Stomach (tissue), 9 donors: Measurements from ENCODE around the gene GPER1. TPM values are rescaled to one million over a fixed set of nuclear protein-coding genes. Genes with fewer than 3 reads are reported as not detected.
A peak's percentile ranks its signal among the peaks of the same experiment; 100 is the strongest.
"Not testable (repeated sequence)": the region's sequence is repeated elsewhere in the genome, so short reads cannot be mapped to it uniquely, and the experiment has no call there.

Experiments used
- DNase-seq, 2 donors: peaks; one replicate each; pipeline versions ENCODE4 v3.0.0 to v3.0.0-alpha.2; 2013 to 2019
- H3K27ac ChIP-seq, 5 donors: fragments of 200-600 bp in 4 of 5; sonication (generic) in 4 of 5; one replicate each; pipeline ENCODE4 v1.5.1; 2013 to 2019; ENCODE audit warnings: mild to moderate bottlenecking in 1 of 5, moderate library complexity in 1 of 5
- H3K27me3 ChIP-seq, 3 donors: fragments of 200-600 bp; sonication (generic); one replicate each; pipeline ENCODE4 v1.5.1; 2017 to 2019; ENCODE audit warnings: mixed run types in 1 of 3
- H3K36me3 ChIP-seq, 4 donors: fragments of 200-600 bp; sonication (generic); 1 replicate in 3 of 4; 2 replicates in 1 of 4; pipeline ENCODE4 v1.5.1; 2016 to 2019
- H3K4me1 ChIP-seq, 4 donors: fragments of 200-600 bp; sonication (generic); one replicate each; pipeline ENCODE4 v1.5.1; 2016 to 2019
- H3K4me3 ChIP-seq, 4 donors: fragments of 200-600 bp; sonication (generic) in 3 of 4; one replicate each; pipeline ENCODE4 v1.5.1; 2016 to 2019; ENCODE audit warnings: mild to moderate bottlenecking in 1 of 4
- H3K9me3 ChIP-seq, 4 donors: fragments of 200-600 bp; sonication (generic); one replicate each; pipeline ENCODE4 v1.5.1; 2016 to 2019
- CTCF ChIP-seq, 7 experiments: fragments of 450-650 bp in 4 of 7; fragments of 200-600 bp in 3 of 7; sonication (generic) in 3 of 7; IDR thresholded peaks; one replicate each; pipeline ENCODE4 v1.5.1; 2016 to 2019; ENCODE audit warnings: antibody characterized with exemption in 7 of 7, control low read depth in 2 of 7, mild to moderate bottlenecking in 1 of 7
- EP300 ChIP-seq: sonication (generic); formaldehyde crosslinking; IDR thresholded peaks from one replicate; pipeline ENCODE4 v1.6.1; 2017; ENCODE audit warnings: antibody characterized with exemption
- POLR2A ChIP-seq, 4 donors: fragments of 450-650 bp; IDR thresholded peaks; one replicate each; pipeline ENCODE4 v1.6.1; 2016; ENCODE audit warnings: antibody characterized with exemption in 4 of 4, control low read depth in 2 of 4, mild to moderate bottlenecking in 1 of 4, moderate library complexity in 1 of 4
- POLR2AphosphoS5 ChIP-seq, 3 donors: sonication (generic); formaldehyde crosslinking; IDR thresholded peaks; one replicate each; pipeline ENCODE4 v1.6.1; 2016; ENCODE audit warnings: antibody characterized with exemption in 3 of 3
- WGBS, 5 donors: extraction: QIAGEN DNeasy Blood & Tissue Kit in 3 of 5; methylation state at CpG; one replicate each; pipeline versions ENCODE4 v1.1.5 to v1.1.7; 2013 to 2018; 5-methylcytosine and 5-hydroxymethylcytosine counted together
- intact Hi-C: fragments of 100-400 bp; cut with DNase I; formaldehyde crosslinking; loops from one replicate; pipeline ENCODE4 v1.15.1; 2023; ENCODE audit warnings: low total_unique reads
- polyA plus RNA-seq, 3 donors: library from polyadenylated mRNA; stranded (reverse); fragments of 200-250 nt; gene quantifications; one replicate each; pipeline ENCODE4 v1.2.3, GENCODE V29; 2013
- total RNA-seq, 5 donors: library from RNA; depleted of rRNA; stranded (reverse); fragments of >200 nt; gene quantifications; one replicate each; pipeline versions ENCODE4 v1.1.0 to v1.2.3, GENCODE V29; 2014 to 2016
- donor health status: healthy with polysubstance abuse.
- donor health status: Bipolar disorder and iron deficiency.
- donor health status: healthy.

The GPER1 gene
- total and polyA plus RNA-seq, 8 donors, result 0.58 to 31.2 (median 18.3) TPM; not detected in 1

GRCh38 chr7:1073142-1073977 lies 14.6 kb upstream of the GPER1 start:
- WGBS, 5 donors, result 64 to 83% (median 70%) methylated on average over 29 to 61 of the region's 61 CpGs
- Histone ChIP-seq H3K27me3 (no peaks in the 10 kb centered on the region), H3K9me3 (no peaks in the 10 kb centered on the region), H3K27ac (no peak overlapping the region), H3K4me1 (peaks cover 17 to 25% (median 23%) of the 10 kb centered on the region in 4 donors), H3K4me3 (peak overlapping the region in 1 of 4 donors; percentile 3), H3K36me3 (no peaks in the 10 kb centered on the region)
- TF ChIP-seq CTCF (IDR thresholded peaks at IDR 0.05) (no peak), POLR2AphosphoS5 (IDR thresholded peaks at IDR 0.05) (no peak), POLR2A (IDR thresholded peaks at IDR 0.05) (no peak), EP300 (no peak)
- no peak for DNase-seq
- intact Hi-C loops, result no loop called here

- H3K27me3 ChIP-seq, H3K36me3 ChIP-seq, DNase-seq, H3K9me3 ChIP-seq, H3K4me3 ChIP-seq, H3K27ac ChIP-seq, intact Hi-C loops: not testable (repeated sequence)
- H3K4me1 ChIP-seq, result peaks cover 19 to 31% (median 26%) of the 10 kb centered on the region in 4 donors
- WGBS, 5 donors, result 83 to 93% (median 87%) methylated on average over 2 to 43 of the region's 43 CpGs; no CpG with 5 or more reads in 1 of the 5 donors
Observed at GRCh38 chr7:1074018-1074417, 13.9 kb upstream of the GPER1 start.

- H3K36me3 ChIP-seq, result no peaks in the 10 kb centered on the region
- peaks cover 19 to 38% (median 26%) of the 10 kb centered on the region in 4 donors for H3K4me1 ChIP-seq
- 87 to 92% (median 91%) methylated on average over 10 to 30 of the region's 30 CpGs for WGBS, 5 donors
- intact Hi-C loops, result no loop called here
- H3K9me3 ChIP-seq, result no peaks in the 10 kb centered on the region
- no peak for DNase-seq
- H3K4me3 ChIP-seq, result no peak overlapping the region
- H3K27ac ChIP-seq, result no peak overlapping the region
- no peaks in the 10 kb centered on the region for H3K27me3 ChIP-seq
- TF ChIP-seq POLR2AphosphoS5 (IDR thresholded peaks at IDR 0.05) (no peak), EP300 (no peak), CTCF (IDR thresholded peaks at IDR 0.05) (no peak), POLR2A (IDR thresholded peaks at IDR 0.05) (no peak)
Observed at GRCh38 chr7:1074593-1075431, 13.1 kb upstream of the GPER1 start.

- Histone ChIP-seq H3K4me3 (peak overlapping the region; percentile 6 to 14 (median 11)), H3K27ac (peak overlapping the region; percentile 25 to 82 (median 64))
- 36 to 60% (median 50%) methylated on average over 22 to 27 of the region's 27 CpGs for WGBS, 5 donors
Observed at GRCh38 chr7:1076184-1077072, 11.5 kb upstream of the GPER1 start.

More at GRCh38 chr7:1076184-1077072, 11.5 kb upstream of the GPER1 start:
- H3K36me3 ChIP-seq, result no peaks in the 10 kb centered on the region
- H3K9me3 ChIP-seq, result no peaks in the 10 kb centered on the region
- intact Hi-C loops, result no loop called here
- peak in 1 of 2 donors; percentile 73 for DNase-seq
- H3K27me3 ChIP-seq, result no peaks in the 10 kb centered on the region
- no peak for TF ChIP-seq POLR2AphosphoS5 (IDR thresholded peaks at IDR 0.05)
- TF ChIP-seq CTCF (IDR thresholded peaks at IDR 0.05), result peak in 1 of 7 experiments; percentile 11
- peaks cover 21 to 42% (median 32%) of the 10 kb centered on the region in 4 donors for H3K4me1 ChIP-seq
